ENCODE measurements around the gene ZNF396.

Gene ZNF396

DNA sequence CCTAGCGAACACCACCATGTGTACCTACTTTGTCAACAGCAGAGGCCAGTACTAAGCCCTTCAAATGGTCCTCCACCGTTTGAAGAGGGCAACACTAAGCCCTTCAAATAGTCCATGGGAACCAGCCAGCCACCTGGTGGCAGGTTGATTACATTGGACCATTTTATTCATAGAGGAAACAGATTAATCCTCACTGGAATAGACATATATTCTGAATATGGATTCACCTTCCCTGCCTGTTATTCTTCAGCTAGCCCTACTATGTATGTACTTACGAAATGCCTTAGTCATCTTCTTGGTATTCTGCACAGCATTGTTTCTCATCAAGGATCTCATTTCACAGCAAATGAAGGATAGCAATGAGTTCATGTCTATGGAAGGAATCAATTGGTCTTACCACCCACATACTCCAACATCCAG, 10.0 kb upstream of the ZNF396 start:
- no peak for DNase-seq
- intact Hi-C loops (cut with DNase I), result no loop called here

- intact Hi-C loops (cut with DNase I), result no loop called here
- peak; percentile 33 to 91 (median 74) for DNase-seq
Observed at GRCh38 chr18:35386600-35387100, 9.5 kb upstream of the ZNF396 start.

DNA sequence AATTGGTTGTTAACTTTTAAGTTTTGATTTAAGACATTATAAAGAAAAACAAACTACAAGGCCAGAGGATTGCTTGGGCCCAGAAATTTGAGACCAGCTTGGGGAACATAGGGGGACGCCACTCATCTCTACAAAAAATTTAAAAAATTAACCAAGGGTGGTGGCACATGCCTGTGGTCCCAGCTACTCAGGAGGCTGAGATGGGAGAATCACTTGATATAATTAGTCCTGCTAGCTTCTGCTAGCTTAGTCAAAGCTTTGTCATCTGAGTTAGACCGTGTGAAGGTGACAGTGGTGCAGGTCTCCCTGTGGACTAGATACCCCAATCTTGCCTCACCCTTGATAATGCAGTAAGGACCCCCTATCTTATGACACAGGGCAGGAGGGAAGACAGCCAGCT, 6.0 kb upstream of the ZNF396 start:
- DNase-seq, result no peak
- intact Hi-C loops (cut with DNase I), result no loop called here

- no peak for DNase-seq
- intact Hi-C loops (cut with DNase I), result no loop called here
Observed at GRCh38 chr18:35379421-35379820, 2.3 kb upstream of the ZNF396 start.

DNA sequence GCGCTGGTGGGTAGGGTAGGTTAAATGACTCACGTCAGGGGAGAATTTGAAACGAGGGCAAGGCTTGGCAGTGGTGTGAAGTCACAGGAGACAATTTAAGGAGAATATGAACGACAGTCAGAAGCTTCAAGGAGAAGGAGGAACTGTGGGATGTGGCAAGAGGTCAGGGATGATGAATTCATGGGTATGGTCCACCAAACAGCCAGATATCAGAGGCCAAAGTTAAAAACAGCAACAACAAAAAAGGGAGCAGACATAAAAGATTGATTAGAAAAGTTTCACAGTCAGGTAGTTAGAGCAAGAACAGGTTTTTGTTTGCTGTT, 1.4 kb upstream of the ZNF396 start:
- intact Hi-C loops (cut with DNase I), result no loop called here
- DNase-seq, result no peak

- no peak for DNase-seq
- intact Hi-C loops (cut with DNase I), result no loop called here
Observed at GRCh38 chr18:35377875-35378573, 887 bp upstream of the ZNF396 start.

- DNase-seq, result peak in 26 of 42 donors; percentile 3 to 52 (median 18)
- intact Hi-C loops (cut with DNase I), result no loop called here
Observed at GRCh38 chr18:35376393-35376741, 770 bp downstream of the ZNF396 start.

DNA sequence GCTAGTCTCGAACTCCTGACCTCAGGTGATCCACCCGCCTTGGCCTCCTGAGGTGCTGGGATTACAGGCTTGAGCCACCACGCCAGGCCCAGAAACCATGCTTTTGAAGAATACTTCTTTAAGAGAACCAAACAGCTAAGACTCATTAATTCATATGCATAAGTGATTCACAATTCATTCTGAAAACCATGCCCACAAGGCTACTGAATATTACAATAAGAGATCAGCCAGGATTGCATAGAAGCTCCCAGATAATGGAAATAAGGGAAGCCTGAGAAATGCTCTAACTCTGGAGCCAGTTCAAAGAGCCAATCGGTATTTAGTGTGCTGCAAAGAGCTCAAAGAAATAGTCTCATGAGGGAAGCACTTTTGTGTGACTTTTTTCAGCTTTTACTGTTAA, 2.4 kb downstream of the ZNF396 start:
- no peak for DNase-seq
- intact Hi-C loops (cut with DNase I), result no loop called here

DNA sequence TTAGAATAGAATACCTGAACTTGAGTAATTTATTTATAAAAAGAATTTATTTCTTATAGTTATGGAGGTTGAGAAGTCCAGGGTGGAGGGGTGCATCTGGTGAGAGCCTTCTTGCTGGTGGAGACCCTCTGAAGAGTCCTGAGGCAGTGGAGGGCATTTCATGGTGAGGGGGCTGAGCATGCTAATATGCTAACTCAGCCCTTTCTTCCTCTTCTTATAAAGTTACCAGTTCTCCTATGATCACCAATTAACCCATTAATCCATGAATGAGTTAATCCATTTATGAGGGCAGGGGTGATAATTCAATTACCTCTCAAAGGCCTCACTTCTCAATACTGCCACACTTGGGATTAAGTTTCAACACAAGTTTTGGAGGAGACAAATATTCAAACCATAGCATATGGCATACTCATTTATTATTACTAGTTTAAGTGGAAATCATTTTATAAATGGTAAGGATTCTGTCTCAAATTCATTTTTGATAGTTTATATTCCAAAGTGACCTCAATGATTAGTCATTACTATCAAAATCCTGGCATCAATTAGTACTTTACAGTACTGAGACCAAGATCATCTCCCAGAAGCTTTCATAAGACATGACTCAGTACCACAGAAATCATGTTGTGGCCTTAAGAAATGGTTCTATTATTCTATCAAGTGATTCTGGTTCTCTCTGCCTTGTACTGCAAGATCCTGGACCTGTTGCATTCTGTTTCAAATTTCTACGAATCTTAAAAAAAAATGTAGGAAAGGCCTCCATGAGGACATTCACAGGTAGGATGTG, 5.5 kb downstream of the ZNF396 start:
- DNase-seq, result no peak
- intact Hi-C loops (cut with DNase I), result no loop called here

DNA sequence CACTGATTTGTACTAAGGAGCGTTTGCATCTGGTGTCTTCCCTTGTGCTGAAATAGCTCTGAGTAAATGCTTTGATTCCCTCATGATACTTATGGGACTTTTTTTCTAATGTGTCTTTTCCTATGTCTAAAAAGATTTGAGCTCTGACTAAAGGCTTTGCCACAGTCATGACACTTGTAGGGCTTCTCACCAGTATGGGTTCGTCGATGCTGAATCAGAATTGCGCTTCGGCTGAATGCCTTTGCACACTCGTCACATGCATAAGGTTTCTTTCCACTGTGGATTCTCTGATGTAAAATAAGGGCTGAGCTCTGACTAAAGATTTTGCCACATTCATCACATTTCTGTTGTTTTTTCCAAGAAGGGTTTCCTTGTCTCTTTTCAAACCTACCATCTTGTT, 8.0 kb downstream of the ZNF396 start:
- no peak for DNase-seq
- intact Hi-C loops (cut with DNase I), result no loop called here

- no peak for DNase-seq
- intact Hi-C loops (cut with DNase I), result no loop called here
Observed at GRCh38 chr18:35368595-35368994, 8.5 kb downstream of the ZNF396 start.

GRCh38 chr18:35362531-35362930, 14.6 kb downstream of the ZNF396 start:
- no peak for DNase-seq
- intact Hi-C loops (cut with DNase I), result no loop called here

DNA sequence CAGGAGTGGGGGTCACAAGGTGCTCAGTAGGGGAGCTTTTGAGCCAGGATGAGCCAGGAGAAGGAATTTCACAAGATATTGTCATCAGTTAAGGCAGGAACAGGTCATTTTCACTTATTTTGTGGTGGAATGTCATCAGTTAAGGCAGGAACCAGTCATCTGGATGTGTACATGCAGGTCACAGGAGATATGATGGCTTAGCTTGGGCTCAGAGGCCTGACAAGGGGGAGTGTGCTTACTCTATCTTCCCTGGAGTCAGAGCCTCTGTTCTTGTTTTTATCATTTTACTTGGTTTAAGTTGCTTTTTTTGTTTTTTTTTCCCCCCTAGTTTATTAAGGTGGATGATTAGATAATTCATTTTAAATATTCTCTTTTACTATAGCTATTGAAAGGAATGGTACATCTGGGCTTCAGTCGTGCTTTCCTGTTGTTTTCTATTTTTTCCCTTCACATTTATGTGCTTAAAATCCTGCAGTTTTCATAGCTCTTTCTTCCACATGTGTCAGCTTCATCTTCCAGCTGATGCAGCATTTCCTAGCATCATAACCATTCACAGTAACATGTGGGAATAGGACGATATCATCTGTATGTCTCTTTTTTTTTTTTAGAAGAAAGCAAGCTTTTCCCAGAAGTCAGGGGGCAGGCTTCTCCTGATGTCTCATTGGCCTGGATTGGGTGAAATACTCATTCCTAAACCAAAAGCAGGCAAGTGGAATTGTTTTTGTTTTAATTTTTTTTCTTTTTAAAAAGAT, 15.4 kb downstream of the ZNF396 start:
- DNase-seq, result no peak
- intact Hi-C loops (cut with DNase I), result no loop called here

- peak; percentile 56 to 94 (median 87) for DNase-seq
- intact Hi-C loops (cut with DNase I), result no loop called here
Observed at GRCh38 chr18:35355140-35355618, 22.0 kb downstream of the ZNF396 start.

GRCh38 chr18:35352778-35353177, 24.4 kb downstream of the ZNF396 start:
- intact Hi-C loops (cut with DNase I), result no loop called here

GRCh38 chr18:35352283-35352682, 24.9 kb downstream of the ZNF396 start:
- no peak for DNase-seq
- intact Hi-C loops (cut with DNase I), result no loop called here

More at GRCh38 chr18:35352778-35353177, 24.4 kb downstream of the ZNF396 start:
- DNase-seq, result no peak

GRCh38 chr18:35348001-35348400, 29.1 kb downstream of the ZNF396 start:
- intact Hi-C loops (cut with DNase I), result no loop called here
- no peak for DNase-seq

DNA sequence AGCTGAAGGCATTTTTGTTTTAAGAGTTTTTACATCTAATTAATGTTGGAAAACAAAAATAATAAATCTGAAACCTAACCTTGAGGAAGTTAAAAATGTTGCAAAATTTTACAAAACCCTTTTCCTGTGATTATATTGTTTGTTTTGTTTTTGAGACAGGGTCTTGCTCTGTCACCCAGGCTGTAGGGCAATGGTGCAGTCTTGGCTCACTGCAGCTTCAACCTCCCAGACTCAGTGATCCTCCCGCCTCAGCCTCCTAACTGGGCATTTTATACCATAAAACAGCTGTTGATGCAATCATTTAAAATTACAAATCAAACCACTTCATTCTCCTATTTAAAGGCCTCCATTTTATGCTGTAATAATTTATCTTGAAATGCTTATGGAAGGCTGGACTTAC, 31.2 kb downstream of the ZNF396 start:
- peak in 1 of 42 donors; percentile 5 for DNase-seq
- intact Hi-C loops (cut with DNase I), result loop anchor here (2.0 kb wide), 1 partner anchor 105 kb away; the partner anchor contains the start of gene ZNF397

GRCh38 chr18:35345460-35345921, 31.6 kb downstream of the ZNF396 start:
- intact Hi-C loops (cut with DNase I), result loop anchor here (2.0 kb wide), 1 partner anchor 105 kb away; the partner anchor contains the start of gene ZNF397
- DNase-seq, result peak in 39 of 42 donors; percentile 6 to 77 (median 43)

All from head of caudate nucleus (tissue), 42 donors.